GM19239 (cell line): ENCODE measurements around the gene FAM131C.
A peak's percentile ranks its signal among the peaks of the same experiment; 100 is the strongest.
"Not testable (repeated sequence)": the region's sequence is repeated elsewhere in the genome, so short reads cannot be mapped to it uniquely, and the experiment has no call there.

Experiments used
- DNase-seq: peaks from one replicate; pipeline ENCODE4 v3.0.0; 2011; ENCODE audit warnings: low spot score; ENCODE audit not compliant: insufficient read length
- FAIRE-seq: peaks from 2 replicates; lab custom pipeline; 2011; peaks lifted over from hg19 to GRCh38; lab: Jason Lieb, UNC

Gene FAM131C

DNA sequence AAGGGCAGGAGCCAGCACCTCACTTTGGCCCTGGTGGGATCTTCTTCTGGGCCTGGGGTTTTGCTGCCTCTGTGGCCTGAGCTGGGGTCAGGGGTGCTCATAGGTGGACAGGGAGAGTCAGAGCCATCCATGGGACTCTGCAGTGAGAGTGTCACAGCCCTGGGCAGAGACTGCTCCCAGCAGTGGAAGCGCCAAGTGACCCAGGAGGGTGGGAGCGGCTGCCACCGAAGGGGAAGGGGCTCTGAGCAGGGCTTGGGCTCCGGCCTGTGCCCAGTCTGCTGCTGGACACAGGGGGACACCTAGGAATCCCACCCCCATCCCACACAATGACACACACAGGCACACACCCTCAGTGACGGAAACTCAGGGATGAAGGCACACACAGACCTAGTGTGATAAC lies 29.5 kb downstream of the FAM131C start:
- no peak for FAIRE-seq

DNA sequence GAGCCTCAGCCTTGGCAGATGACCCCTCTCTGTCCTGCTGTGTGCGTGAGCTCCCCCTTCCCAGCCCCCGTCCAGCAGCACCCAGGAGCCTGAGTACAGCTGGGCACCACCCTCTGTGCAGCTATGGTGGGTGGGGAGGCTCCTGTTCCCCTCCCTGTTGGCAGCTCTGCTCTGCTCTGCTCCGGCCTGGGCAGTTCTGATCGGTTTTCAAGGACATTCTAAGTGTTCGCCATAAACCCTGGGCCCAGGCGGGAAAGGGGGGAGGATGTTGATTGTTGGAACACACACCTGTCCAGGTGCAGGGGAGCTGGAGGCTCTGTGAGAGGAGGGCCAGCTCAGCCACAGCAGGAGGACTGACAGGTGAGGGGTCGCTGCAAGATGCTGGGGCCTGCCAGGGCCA lies 29.9 kb downstream of the FAM131C start, which contains the start of gene CLCNKB:
CLCNKB (plus strand) TSS at position 262 of the 400 bp plus-strand sequence. CDS start 711 bp downstream, outside the sequence.
- DNase-seq (no peak), FAIRE-seq (no peak)

More for the DNA sequence above, 29.5 kb downstream of the FAM131C start:
- DNase-seq = no peak

DNA sequence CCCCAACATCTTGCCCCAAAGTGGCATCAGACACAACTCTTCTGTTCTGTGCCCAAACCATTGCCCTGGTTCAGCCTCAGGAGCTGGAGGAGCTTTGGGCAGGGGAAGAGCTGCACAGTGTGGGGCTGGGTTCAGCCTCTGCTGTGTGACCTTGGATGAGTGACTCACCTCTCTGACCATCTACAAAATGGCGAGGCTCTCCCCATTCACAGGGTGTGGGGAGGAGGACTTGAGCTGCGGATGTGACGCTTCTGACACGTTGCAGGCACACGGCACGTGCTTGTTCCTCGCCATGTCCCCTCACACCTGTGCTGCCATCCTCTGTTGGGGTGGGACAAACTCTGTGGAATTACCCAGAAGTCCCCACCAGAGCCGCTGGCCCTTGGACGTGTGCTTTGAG lies 30.8 kb downstream of the FAM131C start:
- DNase-seq = not testable (repeated sequence)

DNA sequence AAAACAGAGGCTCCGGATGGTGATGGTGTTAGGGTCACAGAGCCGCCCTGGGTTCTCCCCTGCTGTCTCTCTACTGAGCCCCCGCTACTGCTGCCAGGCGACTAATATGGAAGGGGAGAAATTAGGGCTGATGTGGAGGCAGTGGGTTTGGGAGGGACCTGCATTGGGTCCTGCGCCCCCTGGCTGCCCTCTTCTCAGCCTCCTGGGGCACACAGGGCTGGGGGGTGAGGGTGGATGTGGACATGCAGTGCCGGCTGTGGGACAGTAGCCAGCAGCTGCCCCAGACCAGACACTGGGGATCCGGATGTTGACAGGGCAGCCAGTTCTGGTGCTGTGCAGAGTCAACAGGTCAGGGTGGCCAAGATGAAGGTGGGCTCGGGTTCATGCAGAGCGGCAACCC lies 31.4 kb downstream of the FAM131C start:
- DNase-seq = no peak
- FAIRE-seq = no peak

More for the DNA sequence above, 30.8 kb downstream of the FAM131C start:
- FAIRE-seq = not testable (repeated sequence)

GRCh38 chr1:16041200-16041599 lies 32.3 kb downstream of the FAM131C start:
- no peak for DNase-seq
- no peak for FAIRE-seq

DNA sequence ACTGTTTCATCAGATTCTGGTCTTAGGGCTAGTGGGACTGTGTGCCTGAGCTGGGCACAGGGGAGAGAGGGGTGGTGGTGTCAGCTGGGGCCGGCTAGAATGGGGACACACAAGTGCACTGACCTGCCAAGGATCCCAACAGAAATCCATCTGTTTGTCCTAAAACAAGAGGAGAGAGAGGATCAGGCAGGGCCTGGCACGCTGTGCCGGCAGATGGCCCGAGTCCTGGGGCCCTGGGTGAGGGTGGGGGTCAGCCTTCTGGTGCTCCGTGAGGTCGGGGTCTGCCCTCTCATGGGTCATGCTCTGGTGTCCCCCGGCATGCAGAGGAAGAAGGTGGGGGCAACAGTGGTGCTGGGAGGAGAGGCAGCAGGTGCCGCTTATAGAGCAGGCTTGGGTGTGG lies 33.6 kb downstream of the FAM131C start:
- FAIRE-seq, DNase-seq: not testable (repeated sequence)

GRCh38 chr1:16038620-16038912 lies 34.9 kb downstream of the FAM131C start:
- DNase-seq (no peak), FAIRE-seq (no peak)

DNA sequence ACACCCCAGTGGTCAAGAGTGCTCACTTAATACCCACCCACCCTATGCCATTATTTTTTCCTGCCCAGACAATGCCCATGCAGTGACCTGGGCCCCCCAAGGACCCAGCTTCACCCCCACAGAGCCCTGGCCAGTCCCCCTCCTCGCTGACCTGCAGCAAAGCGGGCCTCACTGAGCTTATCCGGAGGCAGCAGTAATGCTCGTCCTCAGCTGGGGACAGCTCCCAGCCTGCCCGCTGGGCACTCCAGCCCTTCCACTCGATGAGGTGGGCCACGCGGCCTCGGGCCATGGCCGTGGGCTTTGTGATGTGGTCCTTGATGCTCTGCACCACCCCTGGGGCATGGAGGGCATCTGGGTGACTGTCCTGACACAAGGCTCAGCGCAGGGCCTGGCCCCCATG lies 37.0 kb downstream of the FAM131C start:
- FAIRE-seq = not testable (repeated sequence)

DNA sequence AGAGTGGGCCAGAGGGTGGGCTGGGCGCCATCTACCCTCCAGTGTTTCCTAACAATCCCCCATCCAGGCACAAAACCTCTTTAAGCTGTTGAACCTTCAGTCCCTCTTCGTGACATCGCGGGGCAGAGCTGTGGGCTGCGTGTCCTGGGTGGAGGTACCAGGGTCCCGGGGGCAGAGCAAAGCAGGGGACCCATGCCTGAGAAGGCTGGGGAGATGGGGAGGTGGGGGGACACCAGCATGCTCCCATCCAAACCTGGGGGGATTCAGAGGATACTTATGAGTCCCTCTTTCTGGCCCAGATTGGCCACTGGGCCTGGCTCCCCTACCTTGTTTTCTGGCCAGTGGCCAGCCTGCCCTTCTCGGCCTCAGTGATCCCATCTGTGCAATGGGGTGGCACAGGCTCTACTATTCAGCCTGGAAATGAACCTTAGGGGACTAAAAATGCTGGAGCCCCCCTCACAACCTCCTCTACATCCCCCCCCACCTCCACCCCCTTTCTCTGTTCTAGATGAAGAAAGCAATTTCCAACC lies 40.3 kb downstream of the FAM131C start:
- DNase-seq, FAIRE-seq: not testable (repeated sequence)

More for the DNA sequence above, 37.0 kb downstream of the FAM131C start:
- not testable (repeated sequence) for DNase-seq

GRCh38 chr1:16032388-16033102 lies 40.9 kb downstream of the FAM131C start:
- FAIRE-seq = peak; percentile 51
- peak; percentile 87 for DNase-seq

DNA sequence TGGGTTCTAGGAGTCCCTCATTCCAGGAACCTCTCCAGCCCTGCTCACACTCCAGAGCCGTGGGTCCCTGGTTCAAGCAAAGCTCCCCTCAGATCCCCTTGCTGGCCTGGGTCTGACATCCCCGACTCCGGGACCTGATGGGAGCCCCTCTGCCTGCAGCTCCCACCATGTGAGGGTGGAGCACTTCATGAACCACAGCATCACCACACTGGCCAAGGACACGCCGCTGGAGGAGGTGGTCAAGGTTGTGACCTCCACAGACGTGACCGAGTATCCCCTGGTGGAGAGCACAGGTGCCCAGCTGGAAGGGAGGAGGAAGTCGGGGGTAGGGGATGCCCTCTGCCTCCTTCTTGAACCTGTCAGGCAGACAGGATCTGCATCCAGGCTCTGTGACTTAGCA lies 41.9 kb downstream of the FAM131C start:
- FAIRE-seq (no peak), DNase-seq (no peak)

DNA sequence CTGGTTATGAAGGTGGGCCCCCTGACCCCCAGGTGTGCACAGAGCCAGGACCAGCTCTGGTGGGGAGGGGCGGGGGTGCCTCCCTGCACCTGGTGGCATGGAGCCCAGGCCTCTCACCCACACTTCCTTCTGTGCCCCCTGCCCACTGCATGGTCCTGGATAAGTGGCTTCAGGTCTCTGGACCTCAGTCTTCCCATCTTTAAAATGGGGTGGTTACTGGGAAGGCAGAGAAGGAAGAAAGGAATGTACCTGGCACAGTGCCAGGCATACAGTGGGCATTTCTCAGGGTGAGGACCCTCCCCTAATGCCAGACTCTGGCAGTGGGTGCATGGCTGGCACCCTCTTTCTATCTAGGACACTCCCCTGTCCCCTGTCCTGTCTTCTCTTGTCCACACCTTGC lies 44.2 kb downstream of the FAM131C start:
- FAIRE-seq (no peak), DNase-seq (no peak)

GRCh38 chr1:16029003-16029268 lies 44.5 kb downstream of the FAM131C start:
- FAIRE-seq = not testable (repeated sequence)

GRCh38 chr1:16028237-16029002 lies 45.0 kb downstream of the FAM131C start:
- FAIRE-seq (no peak), DNase-seq (no peak)

More at GRCh38 chr1:16029003-16029268, 44.5 kb downstream of the FAM131C start:
- not testable (repeated sequence) for DNase-seq

- DNase-seq = no peak
- no peak for FAIRE-seq
Measured at GRCh38 chr1:16026723-16027484, 46.5 kb downstream of the FAM131C start.

DNA sequence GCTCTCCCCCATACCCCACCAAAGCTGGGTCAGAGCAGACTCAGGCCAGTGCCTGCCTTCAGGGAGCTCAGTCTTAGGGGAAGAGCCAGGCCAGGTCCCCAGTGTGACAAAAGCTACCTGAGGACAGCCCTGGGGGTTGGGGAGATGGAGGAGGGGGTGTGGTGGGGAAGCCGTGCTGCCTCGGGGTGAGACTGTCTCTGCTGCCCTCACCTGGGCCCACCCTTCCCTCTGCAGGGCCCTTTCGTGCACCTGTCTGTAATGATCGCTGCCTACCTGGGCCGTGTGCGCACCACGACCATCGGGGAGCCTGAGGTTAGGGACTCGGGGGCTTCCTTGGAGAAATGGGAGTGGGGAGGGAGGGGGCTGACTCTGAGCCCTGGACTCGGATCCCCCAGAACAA lies 47.1 kb downstream of the FAM131C start:
- DNase-seq, FAIRE-seq: not testable (repeated sequence)

- DNase-seq (no peak), FAIRE-seq (no peak)
Measured at GRCh38 chr1:16023050-16023653, 50.3 kb downstream of the FAM131C start.

GRCh38 chr1:16022393-16022792 lies 51.1 kb downstream of the FAM131C start:
- no peak for FAIRE-seq

GRCh38 chr1:16021681-16022080 lies 51.8 kb downstream of the FAM131C start, which contains the start of gene CLCNKA:
Gene CLCNKA (plus strand): TSS chr1:16022036. CDS start chr1:16022620, 584 bp downstream.
- no peak for DNase-seq
- no peak for FAIRE-seq

More at GRCh38 chr1:16022393-16022792, 51.1 kb downstream of the FAM131C start:
- no peak for DNase-seq

- FAIRE-seq = not testable (repeated sequence)
Measured at GRCh38 chr1:16020878-16021277, 52.6 kb downstream of the FAM131C start.

More at GRCh38 chr1:16020878-16021277, 52.6 kb downstream of the FAM131C start:
- DNase-seq = not testable (repeated sequence)
